Gastroesophageal sphincter (tissue), 4 donors: ENCODE data around the gene CD34. TPM values are rescaled to one million over a fixed set of nuclear protein-coding genes. Genes with fewer than 3 reads are reported as not detected.

ENCODE experiments used
- ATAC-seq: fragments of 150-250 bp; one replicate; pipeline ENCODE4 v1.9.1; 2016; ENCODE audit warnings: mild to moderate bottlenecking, moderate library complexity
- H3K27ac ChIP-seq, 4 donors: fragments of 200-600 bp; sonication (generic) in 3 of 4; 1 replicate in 3 of 4; 2 replicates in 1 of 4; pipeline ENCODE4 v1.5.1; 2016 to 2019
- H3K27me3 ChIP-seq: fragments of 200-600 bp; sonication (generic); one replicate; pipeline ENCODE4 v1.5.1; 2019
- H3K36me3 ChIP-seq, 2 donors: fragments of 200-600 bp; sonication (generic); one replicate each; pipeline ENCODE4 v1.5.1; 2019; ENCODE audit warnings: control low read depth in 1 of 2
- H3K4me1 ChIP-seq, 3 donors: fragments of 200-600 bp; sonication (generic); 1 replicate in 2 of 3; 2 replicates in 1 of 3; pipeline ENCODE4 v1.5.1; 2016 to 2019; ENCODE audit warnings: control low read depth in 2 of 3
- H3K4me3 ChIP-seq, 2 donors: fragments of 200-600 bp; sonication (generic); one replicate each; pipeline ENCODE4 v1.5.1; 2019; ENCODE audit warnings: mild to moderate bottlenecking in 1 of 2, moderate library complexity in 1 of 2
- H3K9me3 ChIP-seq, 3 donors: fragments of 200-600 bp; sonication (generic); one replicate each; pipeline ENCODE4 v1.5.1; 2017 to 2019; ENCODE audit warnings: control low read depth in 2 of 3
- EP300 ChIP-seq: sonication (generic); formaldehyde crosslinking; IDR thresholded peaks from one replicate; pipeline ENCODE4 v1.6.1; 2017; ENCODE audit warnings: antibody characterized with exemption, mild to moderate bottlenecking
- POLR2A ChIP-seq, 2 donors: fragments of 450-650 bp; IDR thresholded peaks; one replicate each; pipeline ENCODE4 v1.6.1; 2017; ENCODE audit warnings: antibody characterized with exemption in 2 of 2, mild to moderate bottlenecking in 2 of 2, moderate library complexity in 1 of 2
- POLR2AphosphoS5 ChIP-seq: sonication (generic); formaldehyde crosslinking; IDR thresholded peaks from one replicate; pipeline ENCODE4 v1.6.1; 2017; ENCODE audit warnings: antibody characterized with exemption
- WGBS, 2 donors: methylation state at CpG; one replicate each; pipeline ENCODE4 v1.1.5; 2018; ENCODE audit warnings: low coverage in 1 of 2; 5-methylcytosine and 5-hydroxymethylcytosine counted together
- total RNA-seq, 4 donors: library from RNA; depleted of rRNA; stranded (reverse); fragments of >200 nt; gene quantifications; one replicate each; pipeline ENCODE4 v1.1.0, GENCODE V29; 2016
- TF ChIP-seq, protein P1 (sequence below), 4 experiments: fragments of 200-600 bp in 2 of 4; fragments of 450-650 bp in 2 of 4; sonication (generic) in 1 of 4; IDR thresholded peaks; one replicate each; pipeline ENCODE4 v1.5.1; 2017 to 2019; ENCODE audit warnings: antibody characterized with exemption in 4 of 4, mild to moderate bottlenecking in 2 of 4, moderate library complexity in 2 of 4

The CD34 gene
- total RNA-seq, 4 donors from 2014 or later: 38.9 to 114 (median 62.1) TPM

DNA sequence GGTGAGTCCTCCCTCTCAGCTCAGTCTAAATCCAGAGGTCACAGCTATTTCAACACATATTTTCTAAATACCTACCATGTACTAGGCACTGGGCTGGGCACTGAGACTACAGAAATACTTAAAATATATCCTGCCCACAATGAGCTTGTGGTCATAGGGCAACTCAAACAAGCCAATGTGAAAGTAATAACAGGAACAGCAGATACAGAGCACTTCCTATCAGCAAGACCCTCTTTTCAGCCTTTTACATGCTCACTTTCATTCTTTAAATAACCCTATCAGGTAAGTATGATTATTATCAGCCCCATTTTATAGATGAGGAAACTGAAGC is 71.9 kb downstream of the CD34 start:
- Histone ChIP-seq H3K9me3 (no peaks in the 10 kb centered on the region), H3K4me1 (peaks cover 0 to 99% (median 49%) of the 10 kb centered on the region in 3 donors), H3K27me3 (no peaks in the 10 kb centered on the region), H3K27ac (peak overlapping the region; percentile 18 to 99 (median 74)), H3K4me3 (no peak overlapping the region), H3K36me3 (peaks cover 0 to 9% of the 10 kb centered on the region in 2 donors)
- TF ChIP-seq EP300 (no peak), POLR2A (IDR thresholded peaks at IDR 0.05) (no peak)
- no peak for ATAC-seq

DNA sequence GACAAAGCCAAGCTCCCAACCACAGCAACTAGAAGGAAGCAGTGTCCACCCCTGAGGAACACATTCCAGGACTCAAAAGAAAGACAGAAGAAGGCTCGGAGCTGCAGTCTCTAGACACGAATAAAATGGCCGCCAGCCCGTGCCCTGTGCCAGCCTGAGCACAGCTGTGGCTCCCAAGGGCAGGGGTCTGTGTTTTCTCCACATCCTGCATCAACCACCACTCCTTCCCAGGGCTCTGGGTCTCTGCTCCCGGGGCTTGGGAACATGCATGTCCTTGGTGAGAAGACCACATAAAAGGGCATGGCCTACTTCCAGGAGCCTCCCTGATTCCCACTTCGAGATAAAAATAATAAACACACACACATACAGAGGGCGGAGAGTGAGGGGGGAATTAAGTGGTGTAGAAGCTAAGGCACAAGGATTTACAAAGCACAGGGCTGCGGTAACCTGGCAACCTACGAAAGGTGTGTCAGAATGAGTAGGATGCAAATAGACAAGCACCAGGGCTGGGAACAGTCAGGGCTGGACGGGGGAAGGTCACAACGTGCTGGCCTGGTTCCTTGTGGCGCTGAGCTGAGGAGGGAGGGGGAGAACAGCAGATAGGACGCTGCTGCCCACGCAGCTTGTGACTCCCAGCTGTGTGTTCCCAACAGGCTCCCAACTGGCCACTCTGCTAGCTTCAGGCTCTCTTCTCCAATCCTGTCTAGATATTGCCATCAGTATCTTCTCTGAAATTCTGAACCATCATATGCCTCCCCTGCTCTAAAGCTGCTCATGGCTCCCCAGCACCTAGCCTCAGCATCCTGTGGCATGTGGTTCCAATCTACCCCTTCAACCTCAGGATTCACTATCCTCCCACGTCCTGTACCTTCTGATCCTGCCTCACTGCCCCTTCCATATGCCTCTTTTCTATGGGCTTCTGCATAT is 72.5 kb downstream of the CD34 start:
- no peaks in the 10 kb centered on the region for H3K27me3 ChIP-seq
- peaks cover 0 to 9% of the 10 kb centered on the region in 2 donors for H3K36me3 ChIP-seq
- H3K4me1 ChIP-seq: peaks cover 0 to 100% (median 48%) of the 10 kb centered on the region in 3 donors
- H3K27ac ChIP-seq: peak overlapping the region; percentile 18 to 99 (median 74)
- ATAC-seq: peak; percentile 59
- peak; percentile 32 for TF ChIP-seq POLR2AphosphoS5
- TF ChIP-seq, protein P1, sequence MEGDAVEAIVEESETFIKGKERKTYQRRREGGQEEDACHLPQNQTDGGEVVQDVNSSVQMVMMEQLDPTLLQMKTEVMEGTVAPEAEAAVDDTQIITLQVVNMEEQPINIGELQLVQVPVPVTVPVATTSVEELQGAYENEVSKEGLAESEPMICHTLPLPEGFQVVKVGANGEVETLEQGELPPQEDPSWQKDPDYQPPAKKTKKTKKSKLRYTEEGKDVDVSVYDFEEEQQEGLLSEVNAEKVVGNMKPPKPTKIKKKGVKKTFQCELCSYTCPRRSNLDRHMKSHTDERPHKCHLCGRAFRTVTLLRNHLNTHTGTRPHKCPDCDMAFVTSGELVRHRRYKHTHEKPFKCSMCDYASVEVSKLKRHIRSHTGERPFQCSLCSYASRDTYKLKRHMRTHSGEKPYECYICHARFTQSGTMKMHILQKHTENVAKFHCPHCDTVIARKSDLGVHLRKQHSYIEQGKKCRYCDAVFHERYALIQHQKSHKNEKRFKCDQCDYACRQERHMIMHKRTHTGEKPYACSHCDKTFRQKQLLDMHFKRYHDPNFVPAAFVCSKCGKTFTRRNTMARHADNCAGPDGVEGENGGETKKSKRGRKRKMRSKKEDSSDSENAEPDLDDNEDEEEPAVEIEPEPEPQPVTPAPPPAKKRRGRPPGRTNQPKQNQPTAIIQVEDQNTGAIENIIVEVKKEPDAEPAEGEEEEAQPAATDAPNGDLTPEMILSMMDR (IDR thresholded peaks at IDR 0.05): no peak
- no peak for TF ChIP-seq POLR2A (IDR thresholded peaks at IDR 0.05)
- H3K4me3 ChIP-seq: no peak overlapping the region
- 38 to 59% methylated on average over 8 to 13 of the region's 15 CpGs for WGBS, 2 donors
- no peaks in the 10 kb centered on the region for H3K9me3 ChIP-seq

DNA sequence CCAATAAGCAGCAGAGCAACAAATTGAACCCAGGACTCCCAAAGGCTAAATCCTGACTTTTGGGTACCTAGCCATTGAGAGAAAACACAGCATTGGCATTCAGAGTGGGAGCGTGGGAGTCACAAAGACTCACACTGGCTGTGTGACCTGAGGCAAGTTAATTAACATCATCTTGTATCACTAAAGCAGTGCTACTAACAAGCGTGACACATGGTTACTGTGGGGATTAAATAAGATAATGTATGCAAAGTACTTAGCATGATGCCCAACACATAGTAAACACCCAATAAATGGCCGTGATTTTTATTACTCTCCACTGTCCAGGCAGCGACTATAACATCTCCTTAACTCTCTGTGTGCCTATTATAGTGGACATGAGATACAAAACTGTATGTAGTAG is 73.3 kb downstream of the CD34 start:
- WGBS, 2 donors: 67 to 75% methylated on average over 2 to 4 of the region's 4 CpGs
- Histone ChIP-seq H3K27ac (peak overlapping the region; percentile 18 to 99 (median 74)), H3K36me3 (peaks cover 0 to 5% of the 10 kb centered on the region in 2 donors), H3K4me3 (no peak overlapping the region), H3K27me3 (no peaks in the 10 kb centered on the region), H3K9me3 (no peaks in the 10 kb centered on the region), H3K4me1 (peaks cover 0 to 100% (median 52%) of the 10 kb centered on the region in 3 donors)
- TF ChIP-seq EP300 (no peak), POLR2AphosphoS5 (no peak), POLR2A (IDR thresholded peaks at IDR 0.05) (no peak)
- TF ChIP-seq, protein P1 (IDR thresholded peaks at IDR 0.05): no peak
- ATAC-seq: no peak

DNA sequence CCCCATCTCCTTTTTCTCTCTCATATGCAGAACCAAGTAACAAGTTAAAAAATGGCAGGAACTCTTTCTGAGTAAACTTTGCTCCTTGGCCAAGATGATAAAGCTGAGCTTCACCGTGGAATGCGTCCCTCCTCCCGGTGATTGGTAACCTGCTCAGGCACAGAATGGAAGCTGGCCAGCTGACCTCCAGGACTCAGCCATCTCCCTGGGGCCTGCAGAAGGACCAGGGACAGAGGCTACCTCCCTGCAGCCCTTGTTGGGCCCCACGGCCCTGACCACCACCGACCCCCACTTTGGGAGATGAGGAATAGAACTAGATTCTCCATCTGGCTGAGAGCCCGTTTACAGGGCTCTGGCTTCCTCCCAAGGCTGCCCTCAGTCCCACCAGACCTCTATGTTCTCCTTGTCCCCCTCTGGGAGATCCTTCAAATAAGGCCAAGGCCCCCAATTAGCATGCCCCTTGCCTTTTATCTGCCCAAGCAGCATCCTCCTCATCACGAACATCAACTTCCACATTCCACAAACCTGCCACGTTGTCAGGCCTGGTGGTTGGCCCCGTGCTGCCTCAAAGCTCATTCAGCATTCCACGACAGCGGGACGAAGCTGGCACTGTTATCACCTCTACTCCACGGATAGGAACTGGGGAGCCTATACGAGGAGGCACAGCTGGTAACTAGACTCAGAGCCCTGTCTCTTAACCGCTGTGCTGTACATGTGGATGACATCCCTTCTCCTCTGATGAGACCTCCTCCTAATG is 74.2 kb downstream of the CD34 start:
- TF ChIP-seq POLR2AphosphoS5 (no peak), POLR2A (IDR thresholded peaks at IDR 0.05) (no peak), EP300 (no peak)
- TF ChIP-seq, protein P1 (IDR thresholded peaks at IDR 0.05): no peak
- H3K27ac ChIP-seq: peak overlapping the region in 3 of 4 donors; percentile 70 to 99 (median 77)
- peaks cover 2 to 100% (median 58%) of the 10 kb centered on the region in 3 donors for H3K4me1 ChIP-seq
- WGBS, 2 donors: 47 to 65% methylated on average over 5 to 8 of the region's 15 CpGs
- ATAC-seq: no peak
- H3K9me3 ChIP-seq: no peaks in the 10 kb centered on the region
- no peaks in the 10 kb centered on the region for H3K27me3 ChIP-seq
- H3K36me3 ChIP-seq: peaks cover 0 to 2% of the 10 kb centered on the region in 2 donors
- no peak overlapping the region for H3K4me3 ChIP-seq

DNA sequence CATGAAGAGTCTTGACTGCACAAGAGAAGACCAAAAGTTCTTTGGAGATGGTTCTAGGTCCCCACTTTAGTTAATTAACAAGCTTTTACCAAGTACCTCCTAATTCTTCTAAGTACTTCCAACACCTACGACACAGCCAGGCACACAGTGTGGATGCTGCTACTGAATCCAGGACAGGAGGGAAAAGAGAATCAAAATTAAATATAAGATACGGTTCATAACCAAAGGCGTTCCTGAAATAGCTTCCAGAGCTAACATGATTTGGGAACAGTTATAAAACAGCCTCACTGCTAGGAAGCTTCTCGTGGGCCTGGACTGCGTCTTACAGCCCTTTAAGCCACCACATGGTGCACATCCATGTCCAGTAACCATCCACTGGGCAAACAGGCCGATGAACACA is 75.0 kb downstream of the CD34 start:
- Histone ChIP-seq H3K9me3 (no peaks in the 10 kb centered on the region), H3K36me3 (peaks cover 0 to 2% of the 10 kb centered on the region in 2 donors), H3K4me3 (no peak overlapping the region), H3K27ac (peak overlapping the region in 3 of 4 donors; percentile 70 to 99 (median 77)), H3K27me3 (no peaks in the 10 kb centered on the region), H3K4me1 (peaks cover 5 to 100% (median 66%) of the 10 kb centered on the region in 3 donors)
- ATAC-seq: no peak
- no peak for TF ChIP-seq EP300
- TF ChIP-seq POLR2AphosphoS5: no peak
- TF ChIP-seq POLR2A (IDR thresholded peaks at IDR 0.05): no peak
- TF ChIP-seq, protein P1 (IDR thresholded peaks at IDR 0.05): no peak
- WGBS, 2 donors: 68 to 86% methylated on average over 1 to 6 of the region's 6 CpGs
